Stimulated activated CD8-positive, alpha-beta memory T cell treated with anti-CD3 and anti-CD28 coated beads, Interleukin-7, amount 100 ng/mL, for 4 hours (primary cell): ENCODE data around the gene ADAMTSL1.
"Not testable (repeated sequence)": the region's sequence is repeated elsewhere in the genome, so short reads cannot be mapped to it uniquely, and the experiment has no call there.

ENCODE experiments used
- DNase-seq, 2 donors: peaks; one replicate each; pipeline ENCODE4 v3.0.0-alpha.2; 2020; ENCODE audit warnings: low read depth in 2 of 2

Gene ADAMTSL1

DNA sequence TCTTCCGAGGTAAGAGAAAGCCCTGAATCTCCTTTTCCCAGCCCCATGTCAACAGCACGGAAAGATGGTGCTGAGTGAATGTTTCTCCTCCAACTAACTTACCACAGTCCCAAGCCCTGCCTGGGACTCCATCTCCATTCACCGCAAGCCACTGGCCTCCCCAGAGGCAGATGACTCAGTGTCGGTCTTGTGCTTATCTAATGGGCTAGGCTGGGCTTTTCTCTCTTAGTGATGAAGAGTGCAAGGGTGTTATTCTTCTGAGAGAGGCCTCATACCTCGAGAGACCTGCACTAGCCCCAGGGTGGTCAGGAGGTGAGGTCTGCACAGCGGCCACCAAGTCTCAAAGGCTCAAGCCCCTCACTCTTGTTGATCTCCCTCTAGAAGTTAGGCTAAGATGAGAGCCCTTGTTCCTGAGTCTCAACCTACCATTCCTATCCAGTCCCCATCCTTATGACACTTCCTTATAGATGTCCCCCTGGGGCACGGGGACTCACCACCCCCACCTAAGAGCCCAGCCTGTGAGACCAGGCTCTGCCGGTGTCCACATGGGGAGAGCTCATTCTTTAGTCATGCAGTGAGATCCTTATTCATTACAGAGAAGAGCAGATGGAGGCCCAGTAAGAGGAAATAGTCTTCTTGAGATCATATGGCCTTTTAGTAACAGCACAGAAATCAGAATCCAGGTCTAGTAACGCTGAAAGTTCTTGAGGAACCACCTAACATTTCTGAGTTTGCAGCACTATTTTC is 432.1 kb downstream of the ADAMTSL1 start:
- no peak for DNase-seq

- DNase-seq: no peak
Observed at GRCh38 chr9:18906656-18907395, 432.9 kb downstream of the ADAMTSL1 start.

DNA sequence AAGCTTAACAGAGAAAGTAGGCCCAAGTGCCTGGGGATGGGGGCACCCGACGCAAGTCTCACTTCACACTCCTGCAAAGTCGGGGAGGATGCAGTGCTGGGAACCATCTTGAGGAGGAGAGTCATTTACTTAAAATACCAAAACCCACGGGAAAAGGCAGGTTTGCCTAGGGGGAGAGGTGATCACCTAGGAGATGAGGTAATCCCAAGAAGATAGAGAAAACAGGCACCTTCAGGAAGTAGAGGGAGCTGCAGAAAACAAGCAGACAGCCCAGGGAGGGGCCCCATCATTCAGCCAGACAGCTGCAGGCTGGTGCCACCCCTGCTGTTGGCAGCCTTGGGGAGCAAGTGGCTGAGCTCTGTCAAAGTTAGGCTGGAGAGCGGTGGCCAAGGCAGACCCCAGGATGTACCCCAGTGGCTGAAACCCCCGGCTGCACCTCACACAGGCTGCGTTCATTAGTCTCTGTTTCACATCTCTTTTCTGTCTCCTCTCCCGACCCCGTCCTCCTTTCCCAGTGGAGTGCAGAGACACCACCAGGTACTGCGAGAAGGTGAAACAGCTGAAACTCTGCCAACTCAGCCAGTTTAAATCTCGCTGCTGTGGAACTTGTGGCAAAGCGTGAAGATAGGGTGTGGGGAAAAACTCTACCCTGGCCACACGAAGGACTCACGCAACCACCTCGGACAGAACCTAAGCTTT is 434.1 kb downstream of the ADAMTSL1 start:
- DNase-seq: no peak

GRCh38 chr9:18909140-18910018 is 435.4 kb downstream of the ADAMTSL1 start:
- no peak for DNase-seq

DNA sequence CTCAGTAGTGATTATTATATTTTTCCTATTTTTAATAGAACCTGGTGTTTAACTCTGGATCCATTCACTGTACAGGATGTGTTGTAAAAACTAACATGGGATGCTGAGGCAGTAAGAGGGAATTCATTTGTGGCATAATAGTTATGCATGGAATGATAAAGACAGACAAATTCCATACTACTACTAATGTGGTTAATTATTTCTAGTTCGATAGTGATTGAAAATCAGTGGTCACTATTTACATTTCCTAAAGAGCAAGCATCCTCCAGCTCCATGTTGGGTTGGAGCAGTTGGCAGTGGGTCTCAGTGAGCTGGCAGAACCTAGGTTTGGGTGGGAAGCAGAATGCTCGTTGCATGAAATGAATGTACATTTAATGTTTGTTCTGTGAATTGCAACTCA is 436.5 kb downstream of the ADAMTSL1 start:
- no peak for DNase-seq

DNA sequence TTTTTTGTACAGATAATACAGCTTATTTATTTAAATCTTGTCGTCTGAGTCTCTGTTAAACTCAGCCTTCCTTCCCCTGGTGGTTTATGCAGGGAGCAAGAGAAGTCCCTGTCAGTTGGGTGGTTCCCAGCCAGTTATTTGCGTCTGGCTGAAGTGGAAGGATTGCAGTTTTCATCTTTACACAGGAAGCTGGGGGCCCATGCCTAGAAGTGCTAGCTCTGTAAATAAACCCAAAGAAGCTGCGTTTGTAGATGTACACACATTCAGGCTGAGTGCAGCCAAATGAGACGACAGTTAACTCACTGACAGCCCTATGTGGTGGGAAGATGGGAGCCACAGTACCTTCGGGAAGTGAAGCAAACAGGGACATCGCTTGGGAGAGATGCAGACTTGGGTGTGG is 437.0 kb downstream of the ADAMTSL1 start:
- DNase-seq: no peak

GRCh38 chr9:18911714-18912342 is 437.9 kb downstream of the ADAMTSL1 start:
- no peak for DNase-seq

DNA sequence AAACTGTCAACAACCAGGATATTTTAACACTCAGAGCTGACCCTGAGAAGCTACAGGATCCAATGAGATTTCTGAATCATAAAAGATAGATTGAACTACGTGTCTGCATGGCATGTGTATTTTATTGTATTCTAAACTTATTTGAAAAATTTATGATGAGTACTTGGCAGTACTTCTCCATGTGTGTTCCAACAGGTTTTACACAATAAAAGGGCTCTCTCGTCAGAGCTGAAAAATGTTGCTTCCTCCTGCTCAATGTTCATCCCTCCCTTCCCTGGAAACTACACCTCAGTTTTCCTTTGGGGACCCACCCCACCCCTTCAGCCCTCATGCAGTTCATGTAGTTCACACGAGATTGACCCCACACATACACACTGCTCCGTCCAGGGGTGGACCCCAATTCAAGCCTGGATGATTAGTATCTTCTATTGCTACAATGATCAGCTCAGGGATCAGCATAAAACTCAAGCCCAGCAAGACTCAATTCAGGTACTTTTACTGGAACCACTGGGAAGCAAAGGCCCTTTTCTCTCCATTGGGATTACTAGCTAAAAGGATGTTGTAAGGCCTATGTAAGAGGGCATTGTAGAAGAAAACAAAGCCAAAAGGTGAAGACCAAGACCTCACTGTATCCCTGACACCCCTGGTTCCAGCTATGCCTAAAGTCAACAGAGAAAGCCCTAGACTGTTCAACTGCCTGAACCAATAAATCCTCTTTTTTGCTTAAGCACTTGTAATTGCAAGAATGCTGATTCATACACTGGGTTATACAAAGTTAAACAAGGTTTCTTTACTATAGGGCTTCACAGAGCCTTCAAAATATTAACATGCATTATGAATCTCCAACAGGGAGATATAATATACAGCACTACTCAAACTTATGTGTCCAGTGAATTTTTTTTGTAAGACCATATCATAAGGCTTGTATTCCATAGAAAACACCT is 446.5 kb downstream of the ADAMTSL1 start:
- no peak for DNase-seq

DNA sequence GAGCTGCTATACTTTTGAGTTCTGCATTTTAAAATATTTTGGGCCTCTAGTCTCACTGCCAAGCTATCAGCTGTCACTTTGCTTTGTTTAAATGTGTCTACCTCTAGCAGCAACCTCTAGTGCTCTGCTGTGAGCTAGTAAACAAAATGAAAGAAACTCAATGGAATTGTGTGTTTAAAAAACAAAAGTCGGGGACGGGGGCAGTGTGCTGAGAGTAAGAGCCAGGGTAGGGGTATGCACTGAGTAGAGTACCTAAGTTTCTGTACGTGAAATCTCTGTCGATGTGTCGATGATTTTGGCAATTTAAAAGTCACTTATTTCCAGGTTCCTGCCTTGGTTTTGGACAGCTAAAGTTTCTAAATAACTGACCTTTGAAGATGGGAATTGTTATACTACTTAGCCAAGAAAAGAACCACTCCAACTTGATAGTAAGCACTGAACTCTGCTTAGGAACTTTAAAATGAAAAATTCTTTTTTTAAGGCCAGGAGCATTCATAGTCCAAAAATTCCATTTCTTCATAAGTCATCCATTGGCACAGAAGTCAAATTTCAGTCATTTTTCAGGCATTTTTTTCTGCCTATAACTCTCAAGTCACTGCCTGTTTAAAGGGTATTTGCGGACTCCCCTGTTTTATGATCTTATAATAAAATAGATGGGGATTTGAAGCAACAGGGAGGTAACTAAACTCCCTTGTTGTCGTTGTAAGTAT is 447.6 kb downstream of the ADAMTSL1 start:
- DNase-seq: no peak

- DNase-seq: no peak
Observed at GRCh38 chr9:18922161-18922885, 448.4 kb downstream of the ADAMTSL1 start.

DNA sequence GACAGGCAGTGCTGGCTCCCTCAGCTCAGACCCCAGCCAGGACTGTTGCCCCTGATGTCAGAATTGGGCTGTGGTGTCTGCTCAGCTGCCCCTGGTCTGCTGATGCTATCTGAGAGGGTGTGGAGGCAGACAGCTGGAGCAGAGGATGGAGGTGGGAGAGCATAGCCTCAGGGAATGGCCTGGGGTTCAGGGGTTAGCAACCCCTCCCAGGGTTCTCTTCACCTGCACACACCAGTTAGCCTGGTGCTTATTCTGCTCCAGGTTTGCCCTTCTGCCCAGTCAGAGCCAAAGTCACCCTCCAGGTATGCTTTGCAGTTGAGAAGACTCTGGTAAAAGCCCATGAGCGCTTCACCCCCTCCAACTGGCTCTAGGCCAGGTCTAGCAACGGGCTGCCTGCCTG is 449.2 kb downstream of the ADAMTSL1 start:
- DNase-seq: no peak

- DNase-seq: no peak
Observed at GRCh38 chr9:18923671-18924430, 449.9 kb downstream of the ADAMTSL1 start.

GRCh38 chr9:18925880-18926279 is 451.9 kb downstream of the ADAMTSL1 start:
- DNase-seq: no peak

GRCh38 chr9:18926513-18926912 is 452.6 kb downstream of the ADAMTSL1 start:
- DNase-seq: no peak

- DNase-seq: no peak
Observed at GRCh38 chr9:18928711-18929110, 454.8 kb downstream of the ADAMTSL1 start.

DNA sequence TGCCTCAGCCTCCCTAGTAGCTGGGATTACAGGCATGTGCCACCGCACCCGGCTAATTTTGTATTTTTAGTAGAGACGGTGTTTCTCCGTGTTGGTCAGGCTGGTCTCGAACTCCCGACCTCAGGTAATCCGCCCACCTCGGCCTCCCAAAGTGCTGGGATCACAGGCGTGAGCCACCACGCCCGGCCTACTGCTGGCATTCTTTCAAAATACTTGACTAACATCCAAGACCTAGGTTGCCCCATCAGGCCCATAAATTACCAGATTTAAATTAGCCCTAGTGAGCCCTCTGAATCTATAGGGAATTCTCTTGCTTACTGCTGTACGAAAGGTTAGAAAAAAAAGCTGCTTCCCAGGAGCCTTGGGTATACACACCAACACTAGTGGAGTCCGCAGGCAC is 456.7 kb downstream of the ADAMTSL1 start:
- DNase-seq: not testable (repeated sequence)

- DNase-seq: no peak
Observed at GRCh38 chr9:18935541-18935940, 461.6 kb downstream of the ADAMTSL1 start.
